ENCODE measurements around the gene CGRRF1. TPM values are rescaled to one million over a fixed set of nuclear protein-coding genes. Genes with fewer than 3 reads are reported as not detected.

CGRRF1 gene
- polyA plus RNA-seq, 1 of the 3 experiments (the other 2 are of a cell fraction): 6.4 TPM

DNA sequence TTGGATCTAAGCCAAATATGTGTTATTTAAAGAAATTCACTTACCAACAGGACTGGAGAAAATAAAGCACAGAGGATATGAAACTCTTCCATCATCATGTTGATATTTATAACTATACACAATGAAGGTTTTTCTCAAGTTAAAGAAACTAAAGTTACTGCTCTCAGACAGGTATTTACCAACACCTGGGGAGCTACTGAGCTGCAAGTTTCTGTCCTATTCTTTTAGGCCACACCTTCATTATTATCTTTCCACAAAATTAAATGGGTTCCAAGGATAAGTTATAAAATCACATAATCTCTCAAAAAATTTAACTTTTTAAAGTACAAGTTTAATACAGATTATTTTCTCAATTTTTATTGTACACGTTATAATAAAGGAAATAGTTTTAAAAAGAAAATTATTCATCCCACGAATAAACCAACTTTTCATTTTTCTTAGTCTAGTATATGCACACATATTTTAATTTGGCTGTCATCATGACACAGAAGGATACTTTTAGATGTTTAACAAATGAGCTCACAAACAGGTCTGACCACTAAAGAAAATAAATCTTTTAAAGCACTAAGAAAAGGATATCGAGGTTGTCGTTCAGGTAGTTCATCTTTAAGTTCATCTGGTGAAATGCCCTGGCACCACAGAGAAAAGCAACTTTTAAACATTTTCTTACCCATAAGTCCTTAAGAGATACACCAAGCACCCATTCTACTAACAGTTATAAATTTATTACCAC is 28.7 kb upstream of the CGRRF1 start:
- Histone ChIP-seq H3K79me2 (ENCODE audit: insufficient read depth) (peaks cover 72% of the 10 kb centered on the region), H4K20me1 (ENCODE audit: insufficient read depth) (peaks cover 26% of the 10 kb centered on the region; the same call in 1 of the 2 replicates), H3K27ac (ENCODE audit: low read depth in 2 of 2, low read length in 1 of 2) (no peak overlapping the region), H2AFZ (ENCODE audit: low read depth) (no peak overlapping the region), H3K4me1 (ENCODE audit: control insufficient read depth in 1 of 2, insufficient read depth in 2 of 2, low read depth in 1 of 2, low read length in 1 of 2) (peaks cover 7 to 40% of the 10 kb centered on the region in 2 experiments; a peak in 3 of 4 replicates), H3K4me3 (ENCODE audit: low read depth in 2 of 2, low read length in 1 of 2) (no peak overlapping the region), H3K36me3 (replicated peaks in 1 of 2; ENCODE audit: control insufficient read depth in 1 of 2, insufficient read depth in 2 of 2, low read length in 1 of 2) (peaks cover 76 to 77% of the 10 kb centered on the region in 2 experiments), H3F3A (replicated peaks; ENCODE audit: insufficient read depth) (peaks cover 17% of the 10 kb centered on the region), H3K27me3 (ENCODE audit: insufficient read depth) (no peaks in the 10 kb centered on the region), H3K9ac (no peak overlapping the region), H3K9me3 (no peaks in the 10 kb centered on the region), H3K9me2 (no peaks in the 10 kb centered on the region), H3K4me2 (no peak overlapping the region)
- WGBS (ENCODE audit: low lambda C conversion rate): 93% methylated on average over 4 of the region's 4 CpGs
- CTCF ChIA-PET: interaction anchor here (0.6 to 0.8 kb wide), 3 partner anchors 39 to 1522 kb away, joined by 3 read pairs; no protein-coding TSS in a partner anchor
- TF ChIP-seq TCF12 (IDR thresholded peaks at IDR 0.05) (no peak), RAD21 (IDR thresholded peaks at IDR 0.05; ENCODE audit: low read length) (no peak), SIN3A (IDR thresholded peaks at IDR 0.05; ENCODE audit: borderline replicate concordance, low read depth, low read length) (no peak), GATA2 (CRISPR knock-in tag; IDR thresholded peaks at IDR 0.05) (no peak), MEF2A (IDR thresholded peaks at IDR 0.05; ENCODE audit: borderline replicate concordance, low read depth) (no peak), TEAD4 (IDR thresholded peaks at IDR 0.05; ENCODE audit: borderline replicate concordance, insufficient read depth) (no peak), NFIC (IDR thresholded peaks at IDR 0.05; ENCODE audit: borderline replicate concordance) (no peak), RCOR1 (IDR thresholded peaks at IDR 0.05; ENCODE audit: low read length) (no peak), EZH2phosphoT487 (IDR thresholded peaks at IDR 0.05; ENCODE audit: borderline replicate concordance, low read depth) (no peak)
- TF ChIP-seq, protein P1, sequence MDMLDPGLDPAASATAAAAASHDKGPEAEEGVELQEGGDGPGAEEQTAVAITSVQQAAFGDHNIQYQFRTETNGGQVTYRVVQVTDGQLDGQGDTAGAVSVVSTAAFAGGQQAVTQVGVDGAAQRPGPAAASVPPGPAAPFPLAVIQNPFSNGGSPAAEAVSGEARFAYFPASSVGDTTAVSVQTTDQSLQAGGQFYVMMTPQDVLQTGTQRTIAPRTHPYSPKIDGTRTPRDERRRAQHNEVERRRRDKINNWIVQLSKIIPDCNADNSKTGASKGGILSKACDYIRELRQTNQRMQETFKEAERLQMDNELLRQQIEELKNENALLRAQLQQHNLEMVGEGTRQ (IDR thresholded peaks at IDR 0.05; ENCODE audit: borderline replicate concordance, low read depth, low read length): no peak
- DNase-seq: no peak
- POLR2A ChIA-PET: no interaction called here

DNA sequence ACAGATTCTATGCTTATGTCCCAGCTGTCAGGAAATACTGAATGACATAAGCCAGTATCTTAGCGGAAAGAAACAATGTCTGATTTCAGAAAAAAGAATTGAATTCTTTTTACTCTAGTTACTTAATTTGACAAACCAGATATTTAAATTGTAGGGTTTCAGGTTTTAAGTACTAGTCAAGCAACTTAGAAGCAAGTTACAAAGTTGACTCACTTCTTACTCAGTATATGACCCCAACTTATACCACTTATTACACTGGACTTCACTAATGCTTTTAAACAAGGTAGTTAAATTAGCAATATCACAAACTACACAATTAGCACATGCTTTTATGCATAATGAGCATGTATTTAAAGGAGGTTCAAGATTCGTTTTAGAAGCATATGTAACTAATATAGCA is 28.0 kb upstream of the CGRRF1 start:
- H3K27ac ChIP-seq (ENCODE audit: low read depth in 2 of 2, low read length in 1 of 2): no peak overlapping the region
- no peak overlapping the region for H3K4me2 ChIP-seq
- WGBS (ENCODE audit: low lambda C conversion rate): 90% methylated on average over 2 of the region's 2 CpGs
- CTCF ChIA-PET: interaction anchor here (1.3 to 3.2 kb wide), 2 partner anchors 7 to 292 kb away, joined by 3 to 12 read pairs; no protein-coding TSS in a partner anchor
- peaks cover 71 to 76% of the 10 kb centered on the region in 2 experiments for H3K36me3 ChIP-seq (replicated peaks in 1 of 2; ENCODE audit: control insufficient read depth in 1 of 2, insufficient read depth in 2 of 2, low read length in 1 of 2)
- no peaks in the 10 kb centered on the region for H3K27me3 ChIP-seq (ENCODE audit: insufficient read depth)
- H3K9me3 ChIP-seq: no peaks in the 10 kb centered on the region
- H3F3A ChIP-seq (replicated peaks; ENCODE audit: insufficient read depth): peaks cover 17% of the 10 kb centered on the region
- H3K4me1 ChIP-seq (ENCODE audit: control insufficient read depth in 1 of 2, insufficient read depth in 2 of 2, low read depth in 1 of 2, low read length in 1 of 2): peaks cover 2 to 33% of the 10 kb centered on the region in 2 experiments; a peak in 3 of 4 replicates
- peaks cover 26% of the 10 kb centered on the region; the same call in 1 of the 2 replicates for H4K20me1 ChIP-seq (ENCODE audit: insufficient read depth)
- peaks cover 76% of the 10 kb centered on the region for H3K79me2 ChIP-seq (ENCODE audit: insufficient read depth)
- no peak for DNase-seq
- no peak overlapping the region for H3K4me3 ChIP-seq (ENCODE audit: low read depth in 2 of 2, low read length in 1 of 2)
- H3K9ac ChIP-seq: no peak overlapping the region
- no peaks in the 10 kb centered on the region for H3K9me2 ChIP-seq
- H2AFZ ChIP-seq (ENCODE audit: low read depth): no peak overlapping the region
- POLR2A ChIA-PET: no interaction called here
- TF ChIP-seq GABPA (IDR thresholded peaks at IDR 0.05; ENCODE audit: low read depth): no peak
- TF ChIP-seq TEAD4 (IDR thresholded peaks at IDR 0.05; ENCODE audit: borderline replicate concordance, insufficient read depth): no peak
- no peak for TF ChIP-seq SMC3 (IDR thresholded peaks at IDR 0.05; ENCODE audit: low read depth, low read length)
- TF ChIP-seq, protein P2, sequence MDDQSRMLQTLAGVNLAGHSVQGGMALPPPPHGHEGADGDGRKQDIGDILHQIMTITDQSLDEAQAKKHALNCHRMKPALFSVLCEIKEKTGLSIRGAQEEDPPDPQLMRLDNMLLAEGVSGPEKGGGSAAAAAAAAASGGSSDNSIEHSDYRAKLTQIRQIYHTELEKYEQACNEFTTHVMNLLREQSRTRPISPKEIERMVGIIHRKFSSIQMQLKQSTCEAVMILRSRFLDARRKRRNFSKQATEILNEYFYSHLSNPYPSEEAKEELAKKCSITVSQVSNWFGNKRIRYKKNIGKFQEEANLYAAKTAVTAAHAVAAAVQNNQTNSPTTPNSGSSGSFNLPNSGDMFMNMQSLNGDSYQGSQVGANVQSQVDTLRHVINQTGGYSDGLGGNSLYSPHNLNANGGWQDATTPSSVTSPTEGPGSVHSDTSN (IDR thresholded peaks at IDR 0.05): no peak
- TF ChIP-seq RXRA (IDR thresholded peaks at IDR 0.05; ENCODE audit: borderline replicate concordance, low read depth): no peak
- TF ChIP-seq, protein P1 (IDR thresholded peaks at IDR 0.05; ENCODE audit: borderline replicate concordance, low read depth, low read length): no peak
- TF ChIP-seq POLR2AphosphoS5 (IDR thresholded peaks at IDR 0.05; ENCODE audit: low read depth, low read length): no peak
- TF ChIP-seq ELF1 (IDR thresholded peaks at IDR 0.05): no peak
- TF ChIP-seq RAD21 (IDR thresholded peaks at IDR 0.05; ENCODE audit: low read length): no peak
- no peak for TF ChIP-seq EZH2phosphoT487 (IDR thresholded peaks at IDR 0.05; ENCODE audit: borderline replicate concordance, low read depth)
- TF ChIP-seq TCF12 (IDR thresholded peaks at IDR 0.05): no peak
- no peak for TF ChIP-seq MXI1 (IDR thresholded peaks at IDR 0.05; ENCODE audit: low read depth, low read length)
- TF ChIP-seq TAF1 (IDR thresholded peaks at IDR 0.05; ENCODE audit: borderline replicate concordance, low read depth, low read length): no peak
- TF ChIP-seq, protein P3, sequence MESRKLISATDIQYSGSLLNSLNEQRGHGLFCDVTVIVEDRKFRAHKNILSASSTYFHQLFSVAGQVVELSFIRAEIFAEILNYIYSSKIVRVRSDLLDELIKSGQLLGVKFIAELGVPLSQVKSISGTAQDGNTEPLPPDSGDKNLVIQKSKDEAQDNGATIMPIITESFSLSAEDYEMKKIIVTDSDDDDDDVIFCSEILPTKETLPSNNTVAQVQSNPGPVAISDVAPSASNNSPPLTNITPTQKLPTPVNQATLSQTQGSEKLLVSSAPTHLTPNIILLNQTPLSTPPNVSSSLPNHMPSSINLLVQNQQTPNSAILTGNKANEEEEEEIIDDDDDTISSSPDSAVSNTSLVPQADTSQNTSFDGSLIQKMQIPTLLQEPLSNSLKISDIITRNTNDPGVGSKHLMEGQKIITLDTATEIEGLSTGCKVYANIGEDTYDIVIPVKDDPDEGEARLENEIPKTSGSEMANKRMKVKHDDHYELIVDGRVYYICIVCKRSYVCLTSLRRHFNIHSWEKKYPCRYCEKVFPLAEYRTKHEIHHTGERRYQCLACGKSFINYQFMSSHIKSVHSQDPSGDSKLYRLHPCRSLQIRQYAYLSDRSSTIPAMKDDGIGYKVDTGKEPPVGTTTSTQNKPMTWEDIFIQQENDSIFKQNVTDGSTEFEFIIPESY (IDR thresholded peaks at IDR 0.05; ENCODE audit: borderline replicate concordance, low read depth): no peak
